OCI-LY1 (cell line): ENCODE data around the gene SSPN.

Experiments used
- H2AFZ ChIP-seq: fragments of 200-600 bp; sonication (generic), shearing (Covaris generic); 2 replicates; pipeline ENCODE4 v1.6.0; 2014; ENCODE audit warnings: antibody characterized with exemption, mild to moderate bottlenecking, low read length
- H3F3A ChIP-seq: fragments of 200-600 bp; sonication (generic), shearing (Covaris generic); 2 replicates; pipeline ENCODE4 v1.6.0; 2014; ENCODE audit warnings: mild to moderate bottlenecking, antibody characterized with exemption, low read length, moderate library complexity; ENCODE audit not compliant: insufficient read depth
- H3K27ac ChIP-seq: fragments of 200-600 bp; sonication (generic); 2 replicates; pipeline ENCODE4 v1.5.1; 2014; ENCODE audit warnings: low read length, mixed run types, mild to moderate bottlenecking, low read depth; ENCODE audit not compliant: poor library complexity, severe bottlenecking
- H3K27me3 ChIP-seq: fragments of 200-600 bp; sonication (generic); 2 replicates; pipeline ENCODE4 v1.6.0; 2014; ENCODE audit warnings: antibody characterized with exemption, mild to moderate bottlenecking, low read length, moderate library complexity; ENCODE audit not compliant: insufficient read depth
- H3K36me3 ChIP-seq: fragments of 200-600 bp; sonication (generic); 2 replicates; pipeline ENCODE4 v1.6.1; 2014; ENCODE audit warnings: mild to moderate bottlenecking, antibody characterized with exemption, low read length, moderate library complexity, mixed read lengths; ENCODE audit not compliant: insufficient read depth
- H3K4me1 ChIP-seq: fragments of 200-600 bp; sonication (generic); 2 replicates; pipeline ENCODE4 v1.5.1; 2014; ENCODE audit warnings: mild to moderate bottlenecking, low read length, moderate library complexity; ENCODE audit not compliant: insufficient read depth, severe bottlenecking
- H3K4me2 ChIP-seq: fragments of 200-600 bp; sonication (generic), shearing (Covaris generic); 2 replicates; pipeline ENCODE4 v1.6.1; 2014; ENCODE audit warnings: low read length
- H3K4me3 ChIP-seq: fragments of 200-600 bp; sonication (generic); 2 replicates; pipeline ENCODE4 v1.5.1; 2014; ENCODE audit warnings: low read length, low read depth, mild to moderate bottlenecking, mixed read lengths; ENCODE audit not compliant: poor library complexity, severe bottlenecking
- H3K79me2 ChIP-seq: fragments of 200-600 bp; shearing (Covaris generic); 2 replicates; pipeline ENCODE4 v1.6.1; 2016; ENCODE audit warnings: mixed run types, low read length, mixed read lengths; ENCODE audit not compliant: insufficient read depth
- H3K9ac ChIP-seq: fragments of 200-600 bp; sonication (generic), shearing (Covaris generic); 2 replicates; pipeline ENCODE4 v1.6.1; 2014; ENCODE audit warnings: mild to moderate bottlenecking, low read length, mixed read lengths
- H3K9me2 ChIP-seq: fragments of 200-600 bp; sonication (generic), shearing (Covaris generic); 2 replicates; pipeline ENCODE4 v1.6.1; 2014; ENCODE audit warnings: low read depth, mild to moderate bottlenecking, low read length, mixed read lengths
- H3K9me3 ChIP-seq: fragments of 200-600 bp; shearing (Covaris generic); 2 replicates; pipeline ENCODE4 v1.6.1; 2014; ENCODE audit warnings: low read length, mixed read lengths
- H4K20me1 ChIP-seq: fragments of 200-600 bp; sonication (generic), shearing (Covaris generic); 2 replicates; pipeline ENCODE4 v1.6.0; 2016; ENCODE audit warnings: mild to moderate bottlenecking, low read length; ENCODE audit not compliant: insufficient read depth
- EZH2 ChIP-seq: fragments of 200-600 bp; sonication (generic), shearing (Covaris generic); IDR thresholded peaks from 2 replicates; pipeline ENCODE4 v1.8.0; 2017; ENCODE audit warnings: borderline replicate concordance, mixed run types, mild to moderate bottlenecking, antibody characterized with exemption, low read length, moderate library complexity, mixed read lengths
- TF ChIP-seq, protein P1 (sequence below): fragments of 200-600 bp; sonication (generic), shearing (Covaris generic); IDR thresholded peaks from 2 replicates; pipeline ENCODE4 v1.5.1; 2017; ENCODE audit warnings: mild to moderate bottlenecking, antibody characterized with exemption, low read length, moderate library complexity, mixed read lengths

SSPN gene

DNA sequence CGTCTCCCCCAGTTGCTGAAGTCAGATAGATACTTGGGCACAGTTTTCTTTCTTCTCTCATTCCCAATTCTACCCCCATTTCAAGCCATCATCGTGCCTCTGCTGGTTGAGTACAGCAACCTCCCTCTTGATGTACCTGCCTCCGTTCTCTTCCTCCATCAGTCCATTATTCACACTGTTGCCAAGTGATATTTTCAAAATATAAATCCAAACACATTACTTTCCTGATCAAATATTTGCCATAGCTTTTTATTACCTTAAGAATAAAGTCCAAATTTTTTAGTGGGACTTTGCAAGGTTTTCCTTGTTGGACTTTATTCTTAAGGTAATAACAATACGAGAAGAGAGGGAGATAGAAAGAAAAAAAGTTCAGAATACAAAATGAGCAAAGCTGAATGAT lies 18.6 kb upstream of the SSPN start:
- no peak overlapping the region for H3K9ac ChIP-seq
- no peak overlapping the region for H3K27ac ChIP-seq
- no peaks in the 10 kb centered on the region for H3K4me1 ChIP-seq
- no peaks in the 10 kb centered on the region for H3K79me2 ChIP-seq
- no peaks in the 10 kb centered on the region for H4K20me1 ChIP-seq
- no peaks in the 10 kb centered on the region for H3K27me3 ChIP-seq
- no peaks in the 10 kb centered on the region for H3F3A ChIP-seq
- TF ChIP-seq, protein P1, sequence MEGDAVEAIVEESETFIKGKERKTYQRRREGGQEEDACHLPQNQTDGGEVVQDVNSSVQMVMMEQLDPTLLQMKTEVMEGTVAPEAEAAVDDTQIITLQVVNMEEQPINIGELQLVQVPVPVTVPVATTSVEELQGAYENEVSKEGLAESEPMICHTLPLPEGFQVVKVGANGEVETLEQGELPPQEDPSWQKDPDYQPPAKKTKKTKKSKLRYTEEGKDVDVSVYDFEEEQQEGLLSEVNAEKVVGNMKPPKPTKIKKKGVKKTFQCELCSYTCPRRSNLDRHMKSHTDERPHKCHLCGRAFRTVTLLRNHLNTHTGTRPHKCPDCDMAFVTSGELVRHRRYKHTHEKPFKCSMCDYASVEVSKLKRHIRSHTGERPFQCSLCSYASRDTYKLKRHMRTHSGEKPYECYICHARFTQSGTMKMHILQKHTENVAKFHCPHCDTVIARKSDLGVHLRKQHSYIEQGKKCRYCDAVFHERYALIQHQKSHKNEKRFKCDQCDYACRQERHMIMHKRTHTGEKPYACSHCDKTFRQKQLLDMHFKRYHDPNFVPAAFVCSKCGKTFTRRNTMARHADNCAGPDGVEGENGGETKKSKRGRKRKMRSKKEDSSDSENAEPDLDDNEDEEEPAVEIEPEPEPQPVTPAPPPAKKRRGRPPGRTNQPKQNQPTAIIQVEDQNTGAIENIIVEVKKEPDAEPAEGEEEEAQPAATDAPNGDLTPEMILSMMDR = no peak
- TF ChIP-seq EZH2 = no peak
- H2AFZ ChIP-seq = no peak overlapping the region
- H3K4me3 ChIP-seq = no peak overlapping the region
- H3K9me2 ChIP-seq = no peaks in the 10 kb centered on the region
- H3K9me3 ChIP-seq = no peaks in the 10 kb centered on the region
- H3K36me3 ChIP-seq = no peaks in the 10 kb centered on the region
- no peak overlapping the region for H3K4me2 ChIP-seq

DNA sequence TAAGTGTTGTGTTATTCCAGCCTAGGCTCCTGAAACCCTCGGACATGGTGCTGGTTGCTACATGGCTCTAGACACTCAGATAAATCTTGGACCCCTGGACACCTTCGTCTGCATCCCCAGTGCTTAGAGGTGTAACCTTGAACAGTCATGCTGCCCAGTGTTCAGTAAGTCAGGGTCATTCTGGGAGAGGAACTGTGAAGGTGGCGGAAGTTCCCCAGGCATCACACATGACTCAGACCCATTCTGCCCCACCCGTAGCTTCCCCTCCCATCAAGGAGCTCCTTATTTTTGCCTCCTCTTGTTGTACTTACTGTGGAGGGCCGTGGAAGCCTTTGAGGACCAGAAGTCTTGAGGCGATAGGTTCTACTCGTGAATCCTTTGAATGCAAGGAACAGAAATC lies 18.1 kb upstream of the SSPN start:
- H3F3A ChIP-seq = no peaks in the 10 kb centered on the region
- no peak overlapping the region for H3K4me3 ChIP-seq
- no peaks in the 10 kb centered on the region for H3K9me2 ChIP-seq
- H3K4me1 ChIP-seq = no peaks in the 10 kb centered on the region
- no peaks in the 10 kb centered on the region for H3K36me3 ChIP-seq
- no peak overlapping the region for H3K9ac ChIP-seq
- TF ChIP-seq, protein P1 = no peak
- no peak for TF ChIP-seq EZH2
- no peaks in the 10 kb centered on the region for H3K9me3 ChIP-seq
- H3K27ac ChIP-seq = no peak overlapping the region
- H2AFZ ChIP-seq = no peak overlapping the region
- no peaks in the 10 kb centered on the region for H4K20me1 ChIP-seq
- no peaks in the 10 kb centered on the region for H3K27me3 ChIP-seq
- no peaks in the 10 kb centered on the region for H3K79me2 ChIP-seq
- H3K4me2 ChIP-seq = no peak overlapping the region

DNA sequence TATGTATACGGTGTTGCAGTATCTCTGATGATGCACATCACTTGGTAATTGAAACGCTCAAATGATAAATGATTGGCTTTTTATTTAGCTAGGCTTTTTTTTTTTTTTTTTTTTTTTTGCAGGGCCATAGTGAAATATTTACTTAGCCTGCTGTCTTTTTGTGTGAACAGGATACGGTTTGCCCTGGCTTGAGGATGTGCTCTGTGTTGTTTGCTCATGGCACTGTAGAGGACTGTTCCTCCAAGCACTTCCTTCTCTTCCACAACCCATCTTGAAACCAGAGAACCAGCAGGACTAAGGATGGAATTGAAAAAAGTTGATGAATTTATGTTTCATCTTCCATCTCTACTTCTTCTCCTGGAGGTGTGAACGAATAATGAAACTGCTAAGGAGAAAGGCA lies 15.5 kb upstream of the SSPN start:
- Histone ChIP-seq H3K27me3 (no peaks in the 10 kb centered on the region), H3F3A (no peaks in the 10 kb centered on the region), H2AFZ (no peak overlapping the region), H3K4me2 (no peak overlapping the region), H3K9me2 (no peaks in the 10 kb centered on the region), H3K4me3 (no peak overlapping the region), H3K4me1 (no peaks in the 10 kb centered on the region), H3K79me2 (no peaks in the 10 kb centered on the region), H4K20me1 (no peaks in the 10 kb centered on the region), H3K36me3 (no peaks in the 10 kb centered on the region), H3K27ac (no peak overlapping the region), H3K9ac (no peak overlapping the region), H3K9me3 (no peaks in the 10 kb centered on the region)
- TF ChIP-seq, protein P1 = no peak
- TF ChIP-seq EZH2 = no peak
